HG03439 (cell line): Measurements from ENCODE around the gene OR10A5.
"Not testable (repeated sequence)": the region's sequence is repeated elsewhere in the genome, so short reads cannot be mapped to it uniquely, and the experiment has no call there.

Source experiments
- ATAC-seq: cut with Tn5 transposase; IDR thresholded peaks from one replicate; pipeline ENCODE4 v1.9.1; 2021; ENCODE audit warnings: mild to moderate bottlenecking, moderate library complexity; ENCODE audit not compliant: unreplicated experiment

OR10A5 gene

DNA sequence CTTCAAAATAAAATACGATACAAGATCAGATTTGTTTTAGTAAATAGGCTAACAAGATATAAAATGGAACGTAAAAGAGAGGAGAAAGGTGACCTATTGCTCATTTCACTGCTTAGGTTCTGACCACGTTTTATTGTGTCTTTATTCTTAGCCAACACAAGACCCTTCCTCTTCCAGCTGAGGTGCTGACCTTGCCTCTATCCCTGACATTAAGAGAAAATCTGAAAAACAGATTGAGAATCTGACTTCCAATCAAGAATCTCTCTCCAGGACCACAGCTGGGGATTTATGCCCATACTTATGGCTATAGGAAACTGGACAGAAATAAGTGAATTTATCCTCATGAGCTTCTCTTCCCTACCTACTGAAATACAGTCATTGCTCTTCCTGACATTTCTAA, at the start of gene OR10A5:
OR10A5 (plus strand) TSS at position 301 of the 400 bp plus-strand sequence; CDS start at position 301, 0 bp downstream.
- no peak for ATAC-seq

GRCh38 chr11:6799402-6799801, 46.1 kb upstream of the OR10A5 start, which contains the start of gene OR6A2:
Gene OR6A2 (minus strand): TSS chr11:6799689. CDS start chr11:6795708, 3,981 bp downstream.
- ATAC-seq, result no peak

DNA sequence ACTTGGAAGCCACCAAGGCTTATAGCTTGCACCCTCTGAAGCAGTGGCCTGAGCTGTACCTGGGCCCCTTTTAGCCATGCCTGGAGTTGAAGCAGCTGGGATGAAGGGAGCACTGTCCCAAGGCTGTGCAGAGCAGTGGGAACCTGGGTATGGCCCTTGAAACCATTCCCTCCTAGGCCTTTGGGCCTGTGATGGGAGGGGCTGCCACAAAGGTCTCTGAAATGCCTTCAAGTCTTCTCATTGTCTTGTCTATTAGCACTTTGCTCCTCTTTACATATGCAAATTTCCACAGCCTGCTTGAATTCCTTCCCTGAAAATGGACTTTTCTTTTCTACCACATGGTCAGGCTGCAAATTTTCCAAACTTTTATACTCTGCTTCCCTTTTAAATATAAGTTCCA, 44.4 kb upstream of the OR10A5 start:
- not testable (repeated sequence) for ATAC-seq

DNA sequence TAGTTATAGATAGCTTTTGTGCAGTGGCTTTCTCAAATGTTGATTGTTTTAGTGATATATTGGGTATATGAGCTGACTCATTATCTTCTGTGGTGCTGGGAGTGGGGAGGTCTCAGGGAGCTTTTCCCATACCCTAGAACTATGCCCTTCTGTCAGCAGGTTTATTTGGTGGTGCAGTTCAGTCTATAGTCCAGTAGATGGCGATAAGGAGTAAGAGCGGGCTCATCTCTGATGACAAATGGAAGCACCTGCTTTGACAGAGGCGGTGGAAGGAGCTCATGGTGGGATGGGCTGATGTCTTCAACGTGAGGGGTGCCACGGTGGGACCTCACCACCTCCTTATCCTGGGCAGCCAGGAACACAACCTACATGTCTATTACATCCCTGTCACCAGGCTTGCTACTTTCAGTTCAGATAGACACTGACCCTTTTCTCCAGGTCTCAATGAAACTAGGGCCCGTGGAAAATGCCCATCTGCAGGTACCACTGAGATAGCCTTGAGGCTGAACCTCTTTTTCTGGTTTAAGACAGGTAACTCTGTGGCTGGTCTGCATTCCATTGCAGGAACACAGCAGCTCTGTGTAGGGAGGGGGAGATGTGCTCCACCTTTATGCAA, 33.0 kb upstream of the OR10A5 start:
- no peak for ATAC-seq

DNA sequence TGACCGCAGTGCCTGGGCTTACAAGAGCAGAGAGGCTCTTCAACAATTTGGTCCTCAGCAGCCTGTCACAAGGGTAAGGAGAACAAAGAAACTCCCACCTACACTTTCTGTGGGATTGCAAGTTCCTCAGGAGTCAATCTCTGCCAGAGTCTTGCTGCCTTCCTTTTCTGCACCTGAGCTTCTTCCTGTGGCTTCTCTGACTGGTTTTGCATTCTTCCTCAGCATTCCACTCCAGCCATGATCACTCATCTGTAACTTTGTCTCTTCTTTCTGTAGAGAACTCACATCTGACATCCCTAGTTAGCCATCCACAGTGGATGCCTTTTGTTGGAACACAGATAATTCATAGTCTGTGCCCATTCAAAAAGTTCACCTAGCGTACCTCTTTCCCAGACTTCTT, 31.8 kb upstream of the OR10A5 start:
- ATAC-seq, result no peak

GRCh38 chr11:6817694-6818093, 27.8 kb upstream of the OR10A5 start:
- no peak for ATAC-seq

DNA sequence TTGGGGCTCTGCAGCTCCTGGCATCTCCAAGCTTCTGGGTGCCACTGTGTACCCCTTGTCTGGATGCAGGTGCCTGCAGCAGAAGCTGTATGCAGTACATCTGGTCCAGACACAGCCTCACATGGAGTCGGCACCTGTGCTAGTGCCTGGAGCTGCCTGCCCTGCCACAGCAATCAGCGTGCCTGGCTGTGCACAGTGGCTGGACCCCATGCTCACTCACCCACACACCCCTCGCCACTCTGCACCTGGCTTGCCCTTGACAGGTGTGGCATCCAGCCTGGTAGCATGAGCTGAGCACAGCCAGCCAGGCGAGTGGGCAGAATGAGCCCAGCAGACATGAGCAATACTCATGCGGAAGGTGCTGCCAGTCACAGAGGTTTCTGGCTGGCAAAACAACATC, 26.5 kb upstream of the OR10A5 start:
- no peak for ATAC-seq

DNA sequence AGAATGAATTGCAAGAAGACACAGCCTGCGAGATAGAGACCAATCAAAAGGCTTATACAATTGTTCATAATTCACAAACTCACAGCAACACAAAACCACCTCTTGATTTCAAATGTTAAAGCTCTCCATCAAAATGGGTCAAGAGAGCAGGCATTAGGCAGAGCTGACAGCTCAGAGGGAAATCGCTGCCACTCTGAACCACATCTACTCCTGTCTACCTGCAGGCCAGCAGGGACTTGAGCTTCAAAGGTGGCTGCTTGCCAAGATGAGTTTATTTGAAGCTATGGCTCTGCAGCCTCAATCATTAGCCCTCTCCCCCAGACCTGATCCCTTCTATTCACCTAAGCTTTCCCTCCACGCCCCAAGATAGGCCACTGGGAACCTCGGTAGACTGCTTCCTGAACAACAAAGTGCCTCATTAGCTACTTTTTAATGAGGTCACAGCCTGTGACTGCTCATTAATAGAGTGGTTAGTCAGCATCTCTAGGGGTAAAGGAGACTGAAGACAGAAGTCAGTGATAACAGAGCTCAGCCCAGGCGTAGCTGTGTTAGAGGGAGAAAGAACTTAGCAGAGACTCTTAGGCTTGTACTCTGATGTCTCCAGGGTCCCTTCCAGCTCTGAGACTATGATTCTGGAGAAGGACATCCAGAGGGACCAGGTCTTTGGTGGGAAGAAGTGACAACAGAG, 21.2 kb upstream of the OR10A5 start:
- no peak for ATAC-seq

DNA sequence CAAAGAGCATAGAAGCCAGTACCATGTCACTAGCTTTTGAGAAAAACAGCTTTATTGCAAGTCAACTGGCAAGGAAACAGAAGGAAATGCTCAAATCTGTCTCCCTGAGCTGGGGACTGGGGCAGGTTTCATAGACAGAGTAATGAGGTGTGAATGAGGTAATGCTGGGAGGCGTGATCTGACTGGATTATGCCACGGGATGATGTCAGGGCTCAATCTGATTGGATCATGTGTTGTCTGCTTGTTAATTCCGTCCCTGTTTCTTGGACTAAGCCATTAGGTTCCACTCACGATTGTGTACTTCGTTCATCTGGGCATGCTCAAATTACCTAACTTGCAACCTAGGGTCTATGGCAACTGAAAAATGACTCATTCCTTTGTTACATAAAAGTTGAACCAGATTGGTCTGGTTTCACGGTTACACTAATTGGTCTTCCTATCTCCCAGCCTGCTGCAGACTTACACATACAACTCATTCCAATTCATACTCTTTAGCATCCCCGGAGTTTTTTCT, 20.2 kb upstream of the OR10A5 start:
- no peak for ATAC-seq

- no peak for ATAC-seq
Measured at GRCh38 chr11:6828103-6828502, 17.4 kb upstream of the OR10A5 start.

DNA sequence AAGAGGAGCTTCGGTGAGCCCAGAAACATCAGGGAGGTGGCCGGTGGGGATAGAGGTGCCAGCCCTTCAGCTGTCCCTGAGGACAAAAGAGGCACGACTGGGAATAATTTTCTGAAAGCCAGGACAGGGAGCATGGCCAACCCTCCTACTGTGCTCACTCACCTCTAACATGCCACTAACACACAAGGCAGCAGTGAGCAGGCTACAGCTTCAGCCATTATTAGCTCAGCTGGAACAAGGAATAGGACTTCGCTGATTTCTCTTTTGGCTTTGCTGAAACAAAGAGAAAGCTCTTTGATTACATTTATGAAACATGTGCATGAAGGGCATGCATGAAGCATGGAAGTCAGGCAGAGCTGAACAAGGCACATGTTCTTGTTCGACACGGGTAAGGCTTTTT, 12.1 kb upstream of the OR10A5 start:
- no peak for ATAC-seq

- ATAC-seq, result no peak
Measured at GRCh38 chr11:6834021-6834420, 11.5 kb upstream of the OR10A5 start.

DNA sequence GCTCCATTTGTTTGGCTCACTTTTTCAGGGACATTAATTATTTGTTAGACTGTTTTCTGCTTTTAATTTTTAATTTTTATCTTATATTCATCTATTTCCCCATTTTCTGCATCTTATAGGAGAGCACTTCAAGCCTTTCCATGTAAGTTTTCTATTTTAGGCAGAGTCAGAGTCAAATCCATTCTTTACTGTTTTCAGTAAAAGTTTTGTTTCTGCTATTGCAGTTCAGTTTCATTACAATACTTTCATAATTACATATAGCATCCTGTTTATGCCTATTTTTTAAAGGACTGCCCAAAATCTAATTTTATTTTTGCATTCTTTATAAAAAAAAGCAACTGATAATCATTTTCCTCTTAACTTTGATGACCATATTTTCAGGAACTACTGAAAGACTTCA, 3.8 kb upstream of the OR10A5 start:
- no peak for ATAC-seq

DNA sequence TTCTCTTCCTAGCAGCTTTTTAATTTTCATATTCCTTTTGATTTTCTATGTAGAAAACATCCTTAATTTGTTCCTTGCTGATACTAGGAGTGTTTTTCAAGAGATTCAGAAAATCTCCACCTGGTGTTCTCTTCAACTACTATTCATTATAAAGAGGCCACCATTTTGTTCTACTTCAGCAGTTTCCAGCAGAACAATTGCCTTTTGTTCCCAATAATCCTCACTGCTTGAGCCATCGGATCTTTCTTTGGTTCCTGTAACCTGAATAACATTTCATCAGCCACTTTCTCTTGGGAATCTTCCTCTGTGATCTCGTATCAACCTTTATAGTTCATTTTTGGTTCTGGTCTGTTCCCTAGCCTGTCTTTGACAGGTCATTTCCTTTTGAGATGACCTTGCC, 1.8 kb upstream of the OR10A5 start:
- no peak for ATAC-seq

- no peak for ATAC-seq
Measured at GRCh38 chr11:6844356-6844755, 1.1 kb upstream of the OR10A5 start.

DNA sequence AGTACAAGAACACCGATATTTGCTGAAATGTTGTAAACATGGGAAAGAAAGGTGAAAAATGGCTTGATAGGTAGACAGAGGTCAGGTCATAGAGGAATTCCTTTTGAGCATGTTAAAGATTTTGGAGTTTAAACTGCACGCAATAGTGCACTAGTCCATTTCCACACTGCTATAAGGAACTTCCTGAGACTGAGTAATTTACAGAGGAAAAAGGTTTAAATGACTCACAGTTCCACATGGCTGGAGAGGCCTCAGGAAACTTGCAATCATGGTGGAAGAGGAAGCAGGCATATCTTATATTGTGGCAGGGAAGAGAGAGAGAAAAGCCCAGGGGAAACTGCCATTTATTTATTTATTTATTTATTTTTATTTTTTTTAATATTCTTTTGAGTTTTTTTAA, 5.0 kb downstream of the OR10A5 start:
- no peak for ATAC-seq

DNA sequence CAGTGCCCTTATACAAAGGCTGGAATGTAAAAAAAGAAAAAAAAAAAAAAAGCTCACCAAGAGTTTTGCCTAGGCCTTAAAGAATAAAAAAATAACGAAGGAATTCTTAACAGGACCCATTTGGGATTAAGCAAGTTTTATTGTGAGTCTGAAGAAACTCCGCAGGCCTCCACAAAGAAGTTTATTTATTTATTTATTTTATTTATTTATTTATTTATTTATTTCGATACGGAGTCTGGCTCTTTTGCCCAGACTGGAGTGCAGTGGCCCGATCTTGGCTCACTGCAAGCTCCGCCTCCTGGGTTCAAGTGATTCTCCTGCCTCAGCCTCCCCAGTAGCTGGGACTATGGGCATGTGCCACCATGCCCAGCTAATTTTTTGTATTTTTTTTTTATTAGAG, 9.3 kb downstream of the OR10A5 start:
- ATAC-seq, result not testable (repeated sequence)

DNA sequence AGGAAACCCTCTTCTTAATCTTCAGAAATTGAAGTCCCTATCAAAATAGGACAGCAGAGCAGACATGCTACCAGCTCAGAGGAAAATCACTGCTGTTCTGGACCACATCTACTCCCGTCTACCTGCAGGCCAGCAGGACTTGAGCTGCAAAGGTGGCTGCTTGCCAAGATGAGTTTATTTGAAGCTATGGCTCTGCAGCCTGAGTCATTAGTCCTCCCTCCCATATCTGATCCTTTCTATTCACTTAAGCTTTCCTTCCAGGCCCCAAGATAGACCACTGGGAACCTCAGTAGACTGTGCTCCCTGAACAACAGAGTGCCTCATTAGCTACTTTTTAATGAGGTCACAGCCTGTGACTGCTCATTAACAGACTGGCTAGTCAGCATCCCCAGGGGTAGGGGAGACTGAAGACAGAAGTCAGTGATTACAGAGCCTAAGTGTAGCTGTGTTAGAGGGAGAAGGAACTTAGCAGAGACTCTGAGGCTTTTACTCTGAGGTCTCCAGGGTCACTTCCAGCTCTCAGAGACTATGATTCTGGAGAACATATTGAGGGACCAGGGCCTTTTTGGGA, 10.6 kb downstream of the OR10A5 start:
- no peak for ATAC-seq

DNA sequence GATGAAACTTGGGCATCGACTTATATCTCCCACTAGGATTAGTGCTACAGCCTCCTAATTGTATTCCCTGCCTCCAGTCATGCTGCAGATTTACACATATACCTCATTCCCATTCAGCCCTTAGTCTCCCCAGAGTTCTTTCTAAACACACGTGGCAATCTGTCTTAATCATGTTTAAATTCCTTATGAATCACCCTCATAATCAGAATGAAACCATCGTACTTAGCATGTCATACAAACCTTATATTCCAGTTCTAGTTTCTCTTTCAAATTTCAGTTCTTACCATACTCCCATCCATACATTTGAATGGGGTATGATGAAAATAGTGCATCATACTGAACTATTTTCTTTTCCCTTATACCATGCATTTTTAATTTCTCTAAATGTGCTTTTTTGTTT, 11.4 kb downstream of the OR10A5 start:
- ATAC-seq, result peak; percentile 64

- ATAC-seq, result no peak
Measured at GRCh38 chr11:6862961-6863360, 17.5 kb downstream of the OR10A5 start, which contains the start of gene OR10A2. Gene OR10A2 (plus strand): TSS chr11:6863057. CDS start chr11:6869755, 6,698 bp downstream.

DNA sequence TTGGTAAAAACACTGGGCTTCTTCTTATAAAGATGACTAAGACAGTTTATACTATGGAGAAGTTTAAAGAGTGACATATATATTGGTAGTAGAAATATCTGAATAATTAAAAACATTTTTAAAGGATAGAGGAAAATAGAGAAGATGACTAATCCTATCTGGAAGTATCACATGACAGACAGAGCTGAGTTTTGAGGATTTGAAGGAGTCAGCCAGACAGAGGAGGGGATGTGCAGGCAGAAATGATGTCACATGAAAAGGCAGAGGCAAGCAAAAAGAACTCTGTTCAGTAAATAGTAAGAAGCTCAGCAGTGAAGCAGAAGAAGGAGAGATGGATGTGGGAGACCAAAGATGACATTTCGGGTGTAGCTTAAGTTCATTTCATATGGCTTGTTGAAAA, 19.0 kb downstream of the OR10A5 start:
- no peak for ATAC-seq

- no peak for ATAC-seq
Measured at GRCh38 chr11:6871278-6871677, 25.8 kb downstream of the OR10A5 start.
